Fibroblast of skin of back (primary cell): ENCODE measurements around the gene OPRL1.
"Not testable (repeated sequence)": the region's sequence is repeated elsewhere in the genome, so short reads cannot be mapped to it uniquely, and the experiment has no call there.

Experiments used
- DNase-seq: peaks from one replicate; pipeline ENCODE4 v3.0.0-alpha.2; 2013

The OPRL1 gene

DNA sequence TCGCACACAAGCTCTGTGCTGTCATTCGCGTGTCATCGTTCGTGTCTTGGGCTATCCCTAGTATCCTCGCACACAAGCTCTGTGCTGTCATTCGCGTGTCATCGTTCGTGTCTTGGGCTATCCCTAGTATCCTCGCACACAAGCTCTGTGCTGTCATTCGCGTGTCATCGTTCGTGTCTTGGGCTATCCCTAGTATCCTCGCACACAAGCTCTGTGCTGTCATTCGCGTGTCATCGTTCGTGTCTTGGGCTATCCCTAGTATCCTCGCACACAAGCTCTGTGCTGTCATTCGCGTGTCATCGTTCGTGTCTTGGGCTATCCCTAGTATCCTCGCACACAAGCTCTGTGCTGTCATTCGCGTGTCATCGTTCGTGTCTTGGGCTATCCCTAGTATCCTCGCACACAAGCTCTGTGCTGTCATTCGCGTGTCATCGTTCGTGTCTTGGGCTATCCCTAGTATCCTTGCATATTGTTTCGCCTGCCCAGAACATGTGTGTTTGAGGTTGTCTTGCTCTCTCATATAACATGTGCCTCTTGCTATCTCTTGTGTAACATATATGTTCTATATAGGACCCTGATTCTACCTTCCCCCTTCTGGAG is 7.4 kb downstream of the OPRL1 start:
- DNase-seq, result not testable (repeated sequence)

DNA sequence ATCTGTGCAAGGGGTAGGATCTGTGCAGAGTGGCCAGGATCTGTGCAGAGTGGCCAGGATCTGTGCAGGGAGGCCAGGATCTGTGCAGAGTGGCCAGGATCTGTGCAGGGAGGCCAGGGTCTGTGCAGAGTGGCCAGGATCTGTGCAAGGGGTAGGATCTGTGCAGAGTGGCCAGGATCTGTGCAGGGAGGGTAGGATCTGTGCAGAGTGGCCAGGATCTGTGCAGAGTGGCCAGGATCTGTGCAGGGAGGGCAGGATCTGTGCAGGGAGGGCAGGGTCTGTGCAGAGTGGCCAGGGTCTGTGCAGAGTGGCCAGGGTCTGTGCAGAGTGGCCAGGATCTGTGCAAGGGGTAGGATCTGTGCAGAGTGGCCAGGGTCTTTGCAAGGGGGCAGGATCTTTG is 8.7 kb downstream of the OPRL1 start:
- DNase-seq, result not testable (repeated sequence)

DNA sequence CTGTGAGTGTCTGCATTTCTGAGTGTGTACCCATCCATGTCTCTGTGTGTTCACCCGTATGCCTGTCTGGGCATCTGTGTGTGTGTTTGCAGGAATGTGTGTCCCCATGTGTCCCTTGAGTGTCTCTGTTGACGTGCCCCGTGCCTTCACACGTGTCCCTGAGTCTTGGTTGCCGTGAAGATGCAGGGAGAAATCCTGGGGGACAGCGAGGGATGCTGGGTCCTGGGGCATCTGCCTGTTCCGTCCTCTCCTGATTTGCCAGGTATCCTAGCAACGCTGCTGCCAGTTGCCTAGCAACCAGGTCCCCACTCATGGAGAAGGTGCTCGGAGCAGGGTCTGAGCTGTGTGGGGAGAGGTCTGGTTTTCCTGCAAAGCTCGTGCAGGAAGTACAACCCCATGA is 10.3 kb downstream of the OPRL1 start:
- DNase-seq, result no peak

DNA sequence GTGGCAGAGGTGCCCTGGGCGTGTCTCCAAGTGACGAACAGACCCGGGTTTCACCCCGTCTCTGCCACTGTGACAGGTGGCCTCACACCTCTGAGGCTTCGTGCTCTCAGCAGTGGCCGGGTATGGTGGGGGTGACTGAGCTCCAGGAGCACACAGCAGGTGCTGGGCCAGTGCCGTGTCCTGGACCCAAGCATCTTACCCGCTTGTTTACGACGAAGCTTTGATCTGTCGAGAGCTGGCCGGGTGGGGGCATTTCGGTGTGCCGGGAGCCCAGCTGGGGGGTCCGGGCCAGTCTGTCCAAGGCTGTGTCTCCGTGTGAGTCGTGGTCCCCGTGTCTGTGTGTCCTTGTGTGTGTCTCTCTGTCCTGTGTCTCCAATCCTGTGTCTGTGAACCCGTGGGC is 11.5 kb downstream of the OPRL1 start:
- DNase-seq, result no peak

DNA sequence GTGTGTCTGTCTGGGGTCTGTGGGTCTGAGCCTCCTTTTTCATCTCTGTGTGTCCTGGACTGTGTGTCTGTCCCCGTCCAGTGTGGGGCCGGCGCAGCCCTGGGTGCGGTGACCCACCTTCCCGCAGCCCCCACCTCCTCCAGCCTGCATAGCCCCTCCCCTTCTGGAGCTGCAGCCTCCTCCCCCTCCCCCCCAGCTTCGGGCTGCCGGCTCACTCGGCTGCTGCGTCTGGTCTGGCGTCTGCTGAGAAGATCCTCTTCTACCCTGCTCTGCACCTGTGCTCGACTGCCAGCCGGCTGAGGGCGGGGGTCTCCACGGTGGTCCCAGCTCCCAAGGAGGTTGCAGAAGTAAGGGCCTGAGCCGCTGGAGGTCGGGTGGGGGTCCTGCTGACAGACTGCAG is 11.9 kb downstream of the OPRL1 start:
- no peak for DNase-seq

DNA sequence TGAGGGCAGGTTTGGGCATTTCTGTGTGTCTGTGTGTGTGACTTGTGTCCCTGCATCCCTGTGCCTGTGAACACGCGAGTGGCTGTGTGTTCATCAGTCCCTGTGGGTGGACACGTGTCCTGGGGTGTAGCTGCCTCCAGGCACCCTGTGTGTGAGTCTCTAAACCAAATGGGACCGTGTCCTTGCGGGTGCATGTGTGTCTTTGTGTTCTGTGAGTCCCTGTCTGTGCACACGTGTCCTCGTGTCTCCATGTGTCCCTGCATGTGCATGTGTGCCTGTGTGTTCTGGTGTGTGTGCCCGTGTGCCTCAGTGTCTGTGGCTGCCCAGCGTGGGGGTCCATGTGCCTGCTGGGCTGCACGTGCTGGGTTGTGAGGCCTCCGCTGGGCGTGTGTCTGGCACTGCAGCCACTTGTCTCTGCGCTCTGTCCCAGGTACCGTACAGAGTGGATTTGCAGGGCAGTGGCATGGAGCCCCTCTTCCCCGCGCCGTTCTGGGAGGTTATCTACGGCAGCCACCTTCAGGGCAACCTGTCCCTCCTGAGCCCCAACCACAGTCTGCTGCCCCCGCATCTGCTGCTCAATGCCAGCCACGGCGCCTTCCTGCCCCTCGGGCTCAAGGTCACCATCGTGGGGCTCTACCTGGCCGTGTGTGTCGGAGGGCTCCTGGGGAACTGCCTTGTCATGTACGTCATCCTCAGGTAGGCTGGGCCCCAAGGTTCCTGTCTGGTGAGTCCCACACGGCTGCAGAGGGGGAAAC is 12.6 kb downstream of the OPRL1 start:
- DNase-seq, result no peak

DNA sequence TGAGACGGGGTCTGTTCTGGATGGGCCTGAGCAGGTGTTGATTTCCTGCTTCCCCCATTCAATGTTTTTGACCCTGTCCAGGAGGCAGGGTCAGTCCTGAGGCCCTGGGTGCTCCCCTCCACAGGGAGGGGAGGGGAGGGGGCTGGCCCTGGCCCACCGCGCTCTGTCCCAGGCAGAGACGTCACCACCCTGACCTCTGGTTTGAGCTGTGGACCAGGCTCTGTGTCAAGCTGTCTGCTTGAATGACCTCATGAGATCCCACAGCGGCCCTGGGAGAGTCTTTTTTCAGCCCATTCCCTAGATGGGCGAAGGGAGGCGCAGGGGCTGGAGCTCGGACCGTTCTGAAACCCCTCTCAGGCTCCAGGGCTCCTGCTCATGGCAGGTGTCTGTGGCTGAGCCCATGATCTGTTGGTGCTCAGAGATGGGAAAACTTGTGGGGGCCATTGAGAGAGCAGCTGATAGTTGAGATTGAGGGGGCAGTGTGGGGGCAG is 13.2 kb downstream of the OPRL1 start:
- no peak for DNase-seq

DNA sequence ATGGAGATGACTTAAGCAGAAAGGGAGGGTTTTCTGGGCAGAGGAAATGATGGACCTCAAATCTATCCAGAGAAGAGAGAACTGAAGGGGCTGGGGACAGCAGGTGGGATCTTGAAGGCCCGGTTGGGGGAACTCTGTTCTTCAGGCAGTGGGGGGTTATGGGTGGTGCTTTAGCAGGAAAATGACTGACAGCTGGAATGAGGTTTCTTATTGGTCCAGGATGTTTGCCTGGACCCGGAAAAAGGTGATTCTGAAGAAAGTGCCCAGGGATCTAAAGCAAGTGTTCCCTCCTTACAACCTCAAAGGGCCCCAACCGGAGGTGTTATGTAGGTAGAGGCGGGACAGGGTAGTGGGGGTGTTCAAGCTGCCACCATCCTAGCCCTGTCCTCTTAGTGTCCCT is 15.6 kb downstream of the OPRL1 start:
- DNase-seq, result no peak

DNA sequence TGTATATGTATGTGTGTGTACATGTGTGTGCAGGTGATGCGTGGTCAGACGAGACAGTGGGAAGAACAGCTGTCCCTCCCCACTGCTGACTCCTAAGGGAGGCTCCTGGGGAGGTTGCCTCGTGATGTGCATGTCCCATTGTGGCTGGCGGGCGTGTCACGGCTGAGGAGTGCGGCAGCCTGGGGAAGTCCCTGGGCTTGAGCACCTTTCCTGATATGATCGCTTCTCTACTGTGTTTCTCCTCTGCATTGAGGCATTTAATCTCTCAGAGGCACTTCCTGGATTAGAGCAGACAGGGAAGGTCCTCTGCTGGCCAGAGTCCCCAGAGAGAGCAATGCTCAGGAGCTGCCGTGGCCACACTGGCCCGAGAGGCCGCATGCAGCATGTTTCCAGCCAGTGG is 16.0 kb downstream of the OPRL1 start:
- DNase-seq, result no peak

DNA sequence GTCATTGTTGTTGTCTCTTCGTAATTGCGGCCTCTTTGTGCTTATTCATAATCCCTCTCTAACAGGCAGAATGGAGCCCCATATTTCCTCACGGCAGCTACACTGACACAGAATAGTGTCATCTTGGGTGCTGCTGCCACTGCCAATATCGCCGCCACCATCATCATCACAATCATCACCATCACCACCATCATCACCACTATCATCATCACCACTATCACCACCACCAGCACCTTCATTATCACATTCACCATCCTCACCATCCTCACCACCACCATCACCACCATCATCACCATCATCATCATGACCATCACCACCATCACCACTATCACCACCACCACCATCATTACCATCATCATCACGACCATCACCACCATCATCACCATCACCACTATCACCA is 16.7 kb downstream of the OPRL1 start:
- no peak for DNase-seq

DNA sequence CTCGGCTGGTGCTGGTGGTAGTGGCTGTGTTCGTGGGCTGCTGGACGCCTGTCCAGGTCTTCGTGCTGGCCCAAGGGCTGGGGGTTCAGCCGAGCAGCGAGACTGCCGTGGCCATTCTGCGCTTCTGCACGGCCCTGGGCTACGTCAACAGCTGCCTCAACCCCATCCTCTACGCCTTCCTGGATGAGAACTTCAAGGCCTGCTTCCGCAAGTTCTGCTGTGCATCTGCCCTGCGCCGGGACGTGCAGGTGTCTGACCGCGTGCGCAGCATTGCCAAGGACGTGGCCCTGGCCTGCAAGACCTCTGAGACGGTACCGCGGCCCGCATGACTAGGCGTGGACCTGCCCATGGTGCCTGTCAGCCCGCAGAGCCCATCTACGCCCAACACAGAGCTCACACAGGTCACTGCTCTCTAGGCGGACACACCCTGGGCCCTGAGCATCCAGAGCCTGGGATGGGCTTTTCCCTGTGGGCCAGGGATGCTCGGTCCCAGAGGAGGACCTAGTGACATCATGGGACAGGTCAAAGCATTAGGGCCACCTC is 18.7 kb downstream of the OPRL1 start:
- DNase-seq, result no peak

DNA sequence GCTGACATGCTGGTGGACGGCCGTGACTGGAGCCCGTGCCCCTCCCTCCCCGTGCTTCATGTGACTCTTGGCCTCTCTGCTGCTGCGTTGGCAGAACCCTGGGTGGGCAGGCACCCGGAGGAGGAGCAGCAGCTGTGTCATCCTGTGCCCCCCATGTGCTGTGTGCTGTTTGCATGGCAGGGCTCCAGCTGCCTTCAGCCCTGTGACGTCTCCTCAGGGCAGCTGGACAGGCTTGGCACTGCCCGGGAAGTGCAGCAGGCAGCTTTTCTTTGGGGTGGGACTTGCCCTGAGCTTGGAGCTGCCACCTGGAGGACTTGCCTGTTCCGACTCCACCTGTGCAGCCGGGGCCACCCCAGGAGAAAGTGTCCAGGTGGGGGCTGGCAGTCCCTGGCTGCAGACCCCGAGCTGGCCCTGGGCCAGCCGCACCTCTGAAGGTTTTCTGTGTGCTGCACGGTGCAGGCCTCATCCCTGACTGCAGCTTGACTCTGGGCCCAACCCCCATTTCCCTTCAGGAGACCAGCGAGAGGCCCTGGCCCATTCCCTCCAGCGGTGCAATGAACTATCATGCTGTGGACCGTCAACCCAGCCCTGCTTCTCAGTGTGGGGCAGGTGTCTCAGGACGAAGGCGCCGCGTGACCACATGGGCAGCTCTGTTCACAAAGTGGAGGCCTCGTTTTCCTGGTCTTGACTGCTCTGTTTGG is 19.4 kb downstream of the OPRL1 start:
- no peak for DNase-seq

DNA sequence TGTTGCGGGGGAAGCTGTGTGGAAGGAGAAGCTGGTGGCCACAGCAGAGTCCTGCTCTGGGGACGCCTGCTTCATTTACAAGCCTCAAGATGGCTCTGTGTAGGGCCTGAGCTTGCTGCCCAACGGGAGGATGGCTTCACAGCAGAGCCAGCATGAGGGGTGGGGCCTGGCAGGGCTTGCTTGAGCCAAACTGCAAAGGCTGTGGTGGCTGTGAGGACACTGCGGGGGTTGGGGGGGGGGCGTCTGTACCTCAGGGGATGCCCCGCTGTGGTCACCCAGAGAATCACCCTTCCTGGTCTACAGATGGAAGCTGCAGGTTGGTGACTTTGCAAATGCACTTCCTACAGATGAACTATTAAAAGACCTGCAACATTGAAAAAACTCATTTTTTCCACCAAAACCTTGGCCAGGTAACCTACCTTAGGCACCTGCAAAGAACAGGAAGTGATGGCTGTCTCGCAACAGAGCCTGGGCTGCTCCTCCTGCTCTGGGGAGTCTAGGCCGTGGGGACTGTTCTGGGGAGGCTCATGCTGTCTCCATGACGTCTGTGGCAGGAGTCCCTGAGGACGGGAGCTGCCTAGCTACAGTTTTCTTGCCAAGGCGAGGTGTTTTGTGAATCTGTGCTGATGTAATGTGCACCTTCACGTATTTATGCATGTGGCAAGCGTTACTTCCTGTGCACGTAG is 20.1 kb downstream of the OPRL1 start:
- DNase-seq, result no peak

DNA sequence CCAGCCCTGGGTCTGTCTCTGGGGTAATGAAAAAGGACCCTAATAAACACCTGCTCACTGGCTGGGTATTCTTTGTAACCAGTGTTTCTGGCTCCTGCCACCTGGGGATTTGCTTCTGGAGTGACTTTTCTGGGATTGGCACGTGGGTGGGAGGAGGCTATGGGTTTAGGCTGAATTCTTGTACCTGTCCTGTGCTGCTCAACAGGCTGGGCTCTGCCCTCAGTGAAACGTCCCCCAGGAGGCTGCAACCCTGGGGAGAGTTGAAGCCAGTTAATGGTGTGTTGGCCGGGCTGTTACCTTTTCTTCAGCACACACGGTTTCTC is 20.6 kb downstream of the OPRL1 start:
- no peak for DNase-seq

DNA sequence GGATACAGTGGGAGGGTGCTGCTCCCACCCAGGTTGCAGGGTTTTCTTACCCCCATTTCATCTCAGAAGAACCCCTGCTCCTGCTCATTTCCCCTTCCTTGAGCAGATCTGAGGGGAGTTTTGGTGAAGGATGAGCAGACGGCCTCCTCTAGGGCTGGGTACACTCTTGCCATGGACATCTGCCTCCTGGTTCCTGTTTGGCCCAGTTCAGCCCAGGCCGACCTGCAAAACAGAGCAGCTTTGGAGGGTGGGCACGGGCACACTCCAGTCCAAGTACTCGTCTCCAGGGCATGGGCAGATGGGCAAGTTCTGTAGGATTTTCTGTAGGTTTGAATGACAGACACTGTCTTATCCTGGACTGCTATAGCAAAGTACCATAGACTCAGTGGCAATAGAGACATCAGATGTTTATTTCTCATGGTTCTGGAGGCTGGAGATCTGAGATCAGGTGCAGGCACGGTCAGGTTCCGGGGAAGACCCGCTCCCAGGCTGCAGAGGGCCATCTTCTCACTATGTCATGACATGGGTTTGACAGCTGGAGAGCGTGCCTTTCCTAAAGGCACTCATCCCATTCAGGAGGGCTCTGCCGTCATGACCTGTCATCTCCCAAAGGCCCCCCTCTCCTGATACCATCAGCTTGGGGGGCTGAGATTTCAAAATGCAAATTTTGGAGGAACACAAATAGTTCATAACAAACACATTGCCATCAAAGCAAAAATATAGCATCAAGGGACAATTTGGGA is 21.2 kb downstream of the OPRL1 start:
- DNase-seq, result no peak

DNA sequence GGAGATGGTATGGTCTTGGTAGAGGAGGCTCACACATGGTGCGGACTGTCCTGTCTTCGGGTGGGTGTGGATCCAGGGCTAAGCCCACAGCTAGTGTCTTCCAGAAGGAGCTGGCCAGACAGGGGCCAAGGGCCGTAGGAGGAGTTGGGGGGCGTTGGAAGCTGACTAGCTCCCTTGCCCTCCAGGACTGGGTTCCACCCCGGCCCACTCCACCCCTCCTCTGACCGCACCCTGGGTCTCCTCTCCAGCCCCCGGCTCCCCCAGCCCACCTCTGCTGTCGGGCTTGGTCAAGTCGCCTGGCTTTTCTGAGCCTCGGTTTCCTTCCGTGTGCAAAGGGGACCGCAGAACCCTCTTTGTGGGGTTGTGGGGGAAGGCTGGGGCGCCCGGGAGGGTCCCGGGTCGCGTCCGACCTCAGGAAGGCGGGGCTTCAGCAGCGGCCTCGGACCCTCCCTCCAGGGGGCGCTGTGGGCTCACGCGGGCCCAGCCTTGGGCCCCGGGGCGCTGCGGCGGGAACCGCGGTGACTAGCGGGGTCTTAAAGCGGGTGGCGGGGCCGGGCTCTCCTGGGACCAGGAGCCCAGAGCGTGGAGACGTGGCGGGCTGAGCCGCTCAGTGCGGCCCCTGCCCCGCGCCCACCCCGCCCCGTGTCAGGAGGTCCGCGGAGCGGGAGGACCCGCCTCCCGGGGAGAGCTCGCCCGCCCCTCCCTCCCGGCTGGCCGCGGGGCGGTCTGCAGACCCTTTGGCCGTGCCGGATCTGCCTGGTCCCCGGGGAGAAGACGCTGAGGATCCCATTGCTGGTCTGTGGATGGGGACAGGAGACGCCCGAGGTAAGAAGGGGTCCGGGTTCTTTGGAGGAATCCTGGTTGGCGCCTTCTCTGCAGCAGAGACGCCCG is 22.1 kb downstream of the OPRL1 start:
- no peak for DNase-seq

DNA sequence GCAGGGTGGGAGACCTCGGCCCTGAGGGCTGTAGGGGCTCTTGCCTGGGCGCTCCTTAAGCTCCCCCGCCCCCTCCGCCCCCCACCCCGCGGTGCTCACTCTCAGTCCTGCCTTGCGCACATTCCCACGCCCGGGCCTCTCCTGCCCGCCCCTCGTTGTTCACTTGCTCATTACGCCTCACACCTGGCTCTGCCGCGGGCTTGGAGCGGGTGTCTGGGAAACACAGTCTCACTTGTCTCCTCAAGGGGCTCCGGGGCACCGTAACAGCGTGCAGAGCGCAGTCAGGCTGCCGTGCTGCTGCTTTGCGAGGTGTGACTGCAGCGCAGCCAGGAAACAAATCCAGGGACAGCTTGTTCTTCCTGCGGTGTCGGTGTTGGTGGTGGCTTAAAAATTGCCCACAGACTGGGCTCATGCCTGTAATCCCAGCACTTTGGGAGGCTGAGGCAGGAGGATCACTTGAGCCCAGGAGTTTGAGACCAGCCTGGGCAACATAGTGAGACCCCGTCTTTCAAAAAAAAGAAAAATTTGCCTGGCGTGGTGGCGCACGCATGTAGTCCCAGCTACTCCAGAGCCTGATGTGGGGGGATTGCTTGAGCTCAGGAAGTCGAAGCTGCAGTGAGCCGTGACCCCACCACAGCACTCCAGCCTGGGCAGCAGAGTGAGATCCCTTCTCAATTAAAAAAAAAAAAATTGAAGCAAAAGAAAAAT is 22.9 kb downstream of the OPRL1 start:
- DNase-seq, result no peak

DNA sequence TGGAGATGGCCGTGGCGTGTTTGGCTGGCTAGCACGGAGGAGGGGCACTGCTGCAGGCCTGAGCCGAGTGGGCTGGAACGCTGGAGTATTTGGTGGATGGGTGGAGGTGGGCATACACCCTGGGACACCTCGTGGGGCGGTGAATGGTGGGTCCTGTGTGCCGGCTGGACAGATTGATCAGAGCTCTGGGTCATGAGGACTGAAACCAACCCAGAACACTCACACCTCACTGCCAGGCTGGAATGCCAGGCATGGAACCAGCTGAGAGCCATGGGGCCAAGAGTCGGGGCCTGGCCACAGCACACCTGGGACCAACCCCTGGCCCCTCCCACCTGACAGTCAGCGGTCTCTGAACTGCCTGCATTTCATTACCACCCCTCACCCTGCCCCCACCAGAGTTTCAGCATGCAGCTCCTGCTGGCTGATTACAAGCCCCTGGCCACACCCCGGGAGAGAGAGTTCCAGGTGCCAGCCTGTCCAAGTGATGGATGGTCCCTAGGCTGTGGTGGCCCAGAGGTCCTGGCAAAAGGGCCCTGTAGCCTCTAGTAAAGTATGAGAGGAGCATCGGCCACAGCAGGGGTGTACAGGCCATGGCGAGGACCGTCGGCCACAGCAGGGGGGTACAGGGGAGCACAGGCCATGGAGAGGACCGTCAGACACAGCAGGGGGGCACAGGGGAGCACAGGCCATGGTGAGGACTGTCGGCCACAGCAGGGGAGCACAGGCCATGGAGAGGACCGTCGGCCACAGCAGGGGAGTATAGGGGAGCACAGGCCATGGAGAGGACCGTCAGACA is 24.2 kb downstream of the OPRL1 start:
- DNase-seq, result no peak

DNA sequence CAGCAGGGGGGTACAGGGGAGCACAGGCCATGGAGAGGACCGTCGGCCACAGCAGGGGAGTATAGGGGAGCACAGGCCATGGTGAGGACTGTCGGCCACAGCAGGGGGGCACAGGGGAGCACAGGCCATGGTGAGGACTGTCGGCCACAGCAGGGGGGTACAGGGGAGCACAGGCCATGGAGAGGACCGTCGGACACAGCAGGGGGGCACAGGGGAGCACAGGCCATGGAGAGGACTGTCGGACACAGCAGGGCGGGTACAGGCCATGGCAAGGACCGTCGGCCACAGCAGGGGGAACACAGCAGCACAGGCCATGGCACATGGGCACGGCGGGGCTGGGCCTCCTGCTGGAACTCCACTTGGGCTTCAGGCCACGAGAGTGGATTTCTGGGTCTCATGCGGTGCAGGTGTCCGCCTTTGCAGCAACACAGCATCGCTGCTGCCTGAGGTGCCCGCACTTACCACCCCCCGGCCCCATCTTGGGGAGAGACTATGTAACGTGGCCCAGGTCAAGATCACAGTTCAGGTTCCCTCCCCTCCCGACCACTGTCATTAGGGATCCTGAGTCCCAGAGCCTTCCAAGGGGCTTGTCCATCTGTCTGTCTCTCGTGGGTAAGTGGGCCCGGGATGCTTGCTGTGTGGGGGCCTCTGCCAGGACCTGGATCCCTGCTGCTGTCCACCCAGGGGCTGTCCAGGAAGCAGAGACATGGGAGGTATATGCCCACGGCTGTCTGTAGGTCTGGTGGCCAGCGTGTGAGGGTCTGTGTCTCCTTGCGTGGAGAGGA is 25.0 kb downstream of the OPRL1 start:
- no peak for DNase-seq
